ENCODE data around the gene NRG3. TPM values are rescaled to one million over a fixed set of nuclear protein-coding genes. Genes with fewer than 3 reads are reported as not detected.

NRG3 gene
- total RNA-seq, 2 donors from 2014 or later = not detected

GRCh38 chr10:81914736-81915503, 39.9 kb downstream of the NRG3 start:
- H3K27ac Mint-ChIP-seq = no peak overlapping the region
- DNase-seq (ENCODE audit: low spot score in 2 of 2) (no peak), ATAC-seq (no peak)
- no peaks in the 10 kb centered on the region for H3K36me3 Mint-ChIP-seq
- H3K9me3 Mint-ChIP-seq = no peaks in the 10 kb centered on the region

DNA sequence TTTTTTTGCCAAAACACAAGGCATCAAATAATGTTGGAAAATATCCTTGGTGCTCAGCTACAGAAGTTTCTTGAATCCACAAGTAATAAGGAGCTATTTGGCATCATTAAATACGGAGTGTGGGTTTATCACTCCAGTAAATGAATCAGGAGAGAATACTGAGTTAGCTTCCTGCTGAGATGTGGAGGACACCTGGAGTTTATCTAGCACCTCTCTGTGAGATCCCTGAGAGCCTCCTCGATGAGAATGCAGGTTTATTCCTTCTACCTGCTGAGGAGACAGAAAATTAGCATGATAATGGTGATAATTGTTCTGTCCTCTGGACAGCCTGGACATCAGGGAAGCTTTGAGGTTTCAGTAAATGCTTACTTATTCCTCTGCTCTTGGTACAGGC, 40.5 kb downstream of the NRG3 start:
- DNase-seq (ENCODE audit: low spot score in 2 of 2) (no peak), ATAC-seq (no peak)
- no peak overlapping the region for H3K27ac Mint-ChIP-seq
- no peaks in the 10 kb centered on the region for H3K36me3 Mint-ChIP-seq
- no peaks in the 10 kb centered on the region for H3K9me3 Mint-ChIP-seq

- Mint-ChIP-seq H3K27ac (no peak overlapping the region), H3K36me3 (no peaks in the 10 kb centered on the region), H3K9me3 (no peaks in the 10 kb centered on the region)
- DNase-seq (ENCODE audit: low spot score in 2 of 2) (no peak), ATAC-seq (no peak)
Observed at GRCh38 chr10:81917666-81918065, 42.7 kb downstream of the NRG3 start.

DNA sequence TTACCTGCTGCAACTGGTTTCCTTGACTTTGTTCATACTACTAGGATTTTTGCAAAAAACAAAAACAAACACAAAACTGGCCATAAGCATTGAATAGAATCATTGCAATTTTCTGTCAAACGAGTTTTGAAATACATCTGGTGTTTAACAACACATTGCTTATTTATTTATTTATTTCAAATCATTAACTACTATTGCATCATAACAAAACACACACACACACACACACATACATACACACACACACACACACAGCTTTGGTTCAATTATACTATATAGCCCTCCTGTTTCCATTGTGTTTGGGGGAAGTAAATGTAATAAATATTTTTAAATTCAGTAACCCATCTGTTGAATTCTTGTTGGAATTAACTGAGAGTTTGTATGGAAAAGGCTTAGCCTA, 43.8 kb downstream of the NRG3 start:
- ATAC-seq (no peak), DNase-seq (ENCODE audit: low spot score in 2 of 2) (no peak)
- Mint-ChIP-seq H3K9me3 (no peaks in the 10 kb centered on the region), H3K36me3 (no peaks in the 10 kb centered on the region), H3K27ac (no peak overlapping the region)

- ATAC-seq (no peak), DNase-seq (ENCODE audit: low spot score in 2 of 2) (peak in 1 of 2 donors; percentile 23)
- H3K36me3 Mint-ChIP-seq = no peaks in the 10 kb centered on the region
- H3K27ac Mint-ChIP-seq = no peak overlapping the region
- H3K9me3 Mint-ChIP-seq = no peaks in the 10 kb centered on the region
Observed at GRCh38 chr10:81920213-81920829, 45.3 kb downstream of the NRG3 start.

DNA sequence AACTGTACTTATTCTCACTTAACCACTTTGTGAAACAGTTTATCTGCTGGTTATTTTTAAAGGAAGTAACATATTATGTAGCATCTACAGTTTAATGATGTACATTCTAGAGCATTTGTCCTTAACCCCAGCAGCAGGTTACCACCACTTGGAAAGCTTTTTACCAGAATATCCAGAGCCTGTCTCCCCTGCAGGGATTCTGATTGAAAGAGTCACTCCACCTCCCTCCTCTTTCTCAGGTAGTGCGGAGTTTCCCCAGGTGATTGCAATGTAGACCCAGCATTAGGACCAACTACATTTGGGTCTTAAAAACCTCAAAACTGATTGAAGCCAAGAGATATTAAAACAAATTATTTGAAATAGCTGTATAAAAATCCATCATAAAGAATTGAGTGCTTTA, 53.1 kb downstream of the NRG3 start:
- ATAC-seq (no peak), DNase-seq (ENCODE audit: low spot score in 2 of 2) (no peak)
- Mint-ChIP-seq H3K27ac (no peak overlapping the region), H3K9me3 (peaks cover 0 to 7% of the 10 kb centered on the region in 2 donors), H3K36me3 (no peaks in the 10 kb centered on the region)

DNA sequence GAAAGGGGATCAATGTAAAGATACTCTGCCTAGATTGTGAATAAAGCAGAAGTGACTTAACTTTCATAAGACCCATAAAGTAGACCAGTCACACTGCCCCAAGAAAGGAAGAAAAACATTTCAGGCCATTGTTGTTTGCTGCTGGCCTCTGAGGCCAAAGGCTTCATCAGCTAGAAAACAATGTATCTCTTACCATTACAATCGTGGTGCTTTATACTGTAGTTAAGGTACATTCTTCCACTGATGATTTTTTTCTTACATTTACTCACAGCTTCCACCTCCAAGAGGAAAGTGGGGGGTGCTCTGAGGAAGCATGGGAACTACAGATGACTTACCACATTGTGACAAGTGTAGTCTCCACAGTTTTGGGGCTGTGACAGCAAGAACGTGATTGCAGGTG, 68.6 kb downstream of the NRG3 start:
- Mint-ChIP-seq H3K27ac (no peak overlapping the region), H3K36me3 (no peaks in the 10 kb centered on the region), H3K9me3 (peaks cover 0 to 12% of the 10 kb centered on the region in 2 donors)
- DNase-seq (ENCODE audit: low spot score in 2 of 2) (no peak), ATAC-seq (no peak)

- ATAC-seq (no peak), DNase-seq (ENCODE audit: low spot score in 2 of 2) (no peak)
- H3K27ac Mint-ChIP-seq = no peak overlapping the region
- H3K36me3 Mint-ChIP-seq = no peaks in the 10 kb centered on the region
- H3K9me3 Mint-ChIP-seq = peaks cover 0 to 9% of the 10 kb centered on the region in 2 donors
Observed at GRCh38 chr10:81944609-81945008, 69.6 kb downstream of the NRG3 start.

GRCh38 chr10:81949283-81949682, 74.3 kb downstream of the NRG3 start:
- H3K36me3 Mint-ChIP-seq = no peaks in the 10 kb centered on the region
- no peak for ATAC-seq
- no peak for DNase-seq (ENCODE audit: low spot score in 2 of 2)
- no peak overlapping the region for H3K27ac Mint-ChIP-seq
- H3K9me3 Mint-ChIP-seq = peaks cover 0 to 12% of the 10 kb centered on the region in 2 donors

DNA sequence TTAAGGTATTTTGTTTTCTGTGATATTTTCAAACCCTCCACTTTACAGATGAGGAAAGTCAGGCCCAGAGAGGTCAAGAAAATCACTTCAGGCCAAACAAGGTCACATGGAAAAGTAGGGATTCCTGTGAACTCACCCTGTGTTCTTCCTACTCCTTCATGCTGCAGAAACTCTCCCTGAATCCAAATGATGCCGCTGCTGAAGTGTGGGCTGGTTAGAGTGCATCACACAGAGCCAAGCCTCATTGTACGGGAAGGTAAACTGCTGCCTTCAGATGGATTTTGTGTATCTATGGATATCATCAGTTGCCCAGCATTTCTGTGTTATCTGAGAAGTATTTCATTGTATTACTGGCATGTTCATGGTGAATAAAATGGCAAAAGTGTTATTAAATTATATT, 75.4 kb downstream of the NRG3 start:
- DNase-seq (ENCODE audit: low spot score in 2 of 2) (no peak), ATAC-seq (no peak)
- Mint-ChIP-seq H3K27ac (no peak overlapping the region), H3K9me3 (peaks cover 0 to 8% of the 10 kb centered on the region in 2 donors), H3K36me3 (no peaks in the 10 kb centered on the region)

- DNase-seq (ENCODE audit: low spot score in 2 of 2) (no peak), ATAC-seq (no peak)
- H3K27ac Mint-ChIP-seq = no peak overlapping the region
- H3K36me3 Mint-ChIP-seq = no peaks in the 10 kb centered on the region
- H3K9me3 Mint-ChIP-seq = peaks cover 0 to 7% of the 10 kb centered on the region in 2 donors
Observed at GRCh38 chr10:81953420-81953819, 78.4 kb downstream of the NRG3 start.

DNA sequence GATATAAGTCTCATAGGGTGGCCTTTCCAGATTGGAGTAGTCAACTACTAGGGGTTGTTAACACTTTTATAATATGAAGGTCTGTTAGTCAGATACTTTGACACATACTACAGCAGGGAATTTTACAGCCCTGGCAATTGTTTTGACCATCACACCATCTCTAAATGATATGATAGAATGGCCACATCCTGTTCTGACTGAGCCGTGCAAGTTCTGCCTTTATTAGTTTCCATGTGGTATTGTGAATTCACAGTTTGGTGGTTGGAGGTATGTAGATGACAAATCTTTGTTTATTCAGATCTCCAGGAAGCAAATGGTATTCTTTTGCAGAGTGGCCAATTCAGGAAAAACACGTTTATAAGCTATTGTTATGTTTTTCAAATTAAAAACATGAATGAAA, 83.0 kb downstream of the NRG3 start:
- Mint-ChIP-seq H3K36me3 (no peaks in the 10 kb centered on the region), H3K27ac (no peak overlapping the region), H3K9me3 (peaks cover 0 to 9% of the 10 kb centered on the region in 2 donors)
- ATAC-seq (no peak), DNase-seq (ENCODE audit: low spot score in 2 of 2) (no peak)

- DNase-seq (ENCODE audit: low spot score in 2 of 2) (no peak), ATAC-seq (no peak)
- H3K9me3 Mint-ChIP-seq = peaks cover 0 to 9% of the 10 kb centered on the region in 2 donors
- no peaks in the 10 kb centered on the region for H3K36me3 Mint-ChIP-seq
- no peak overlapping the region for H3K27ac Mint-ChIP-seq
Observed at GRCh38 chr10:81959016-81959415, 84.0 kb downstream of the NRG3 start.

GRCh38 chr10:81961451-81962184, 86.6 kb downstream of the NRG3 start:
- no peak overlapping the region for H3K27ac Mint-ChIP-seq
- no peak for DNase-seq (ENCODE audit: low spot score in 2 of 2)
- no peaks in the 10 kb centered on the region for H3K36me3 Mint-ChIP-seq
- peaks cover 0 to 8% of the 10 kb centered on the region in 2 donors for H3K9me3 Mint-ChIP-seq
- no peak for ATAC-seq

- DNase-seq (ENCODE audit: low spot score in 2 of 2) (no peak), ATAC-seq (no peak)
Observed at GRCh38 chr10:81963606-81964005, 88.6 kb downstream of the NRG3 start.

GRCh38 chr10:81967716-81968115, 92.7 kb downstream of the NRG3 start:
- Mint-ChIP-seq H3K36me3 (no peaks in the 10 kb centered on the region), H3K27ac (no peak overlapping the region), H3K9me3 (peaks cover 12 to 18% of the 10 kb centered on the region in 2 donors)
- ATAC-seq = no peak
- no peak for DNase-seq (ENCODE audit: low spot score in 2 of 2)

More at GRCh38 chr10:81963606-81964005, 88.6 kb downstream of the NRG3 start:
- Mint-ChIP-seq H3K9me3 (peaks cover 0 to 5% of the 10 kb centered on the region in 2 donors), H3K27ac (no peak overlapping the region), H3K36me3 (no peaks in the 10 kb centered on the region)

DNA sequence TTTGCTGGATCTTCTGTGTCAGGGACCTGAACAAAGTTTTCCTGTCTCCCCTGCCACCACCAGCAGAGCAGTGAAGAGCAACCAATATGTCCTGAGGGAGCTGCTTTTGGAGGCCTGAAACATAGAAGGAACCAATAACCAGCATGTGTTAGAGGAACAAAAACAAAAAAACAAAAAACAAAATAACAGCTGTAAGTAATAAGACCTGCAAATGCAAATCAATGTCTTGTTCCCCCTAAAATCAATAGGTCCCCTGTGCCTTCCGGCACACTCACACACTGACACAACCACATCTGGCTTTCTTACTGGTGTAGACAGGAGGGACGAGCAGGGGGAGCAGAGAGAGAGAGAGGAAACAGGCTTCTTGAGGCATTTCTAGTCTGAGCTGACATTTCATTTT, 94.1 kb downstream of the NRG3 start:
- Mint-ChIP-seq H3K36me3 (peaks cover 0 to 6% of the 10 kb centered on the region in 2 donors), H3K9me3 (peaks cover 18 to 22% of the 10 kb centered on the region in 2 donors), H3K27ac (no peak overlapping the region)
- DNase-seq (ENCODE audit: low spot score in 2 of 2) (no peak), ATAC-seq (no peak)

All from activated naive CD4-positive, alpha-beta T cell treated with anti-CD3 and anti-CD28 coated beads, Interleukin-2, amount 50 U/mL, for 72 hours (primary cell).